ENCODE results near the gene HOXB9.

GRCh38 chr17:48671697-48672171, 45.6 kb upstream of the HOXB9 start:
- TF ChIP-seq, protein P1, sequence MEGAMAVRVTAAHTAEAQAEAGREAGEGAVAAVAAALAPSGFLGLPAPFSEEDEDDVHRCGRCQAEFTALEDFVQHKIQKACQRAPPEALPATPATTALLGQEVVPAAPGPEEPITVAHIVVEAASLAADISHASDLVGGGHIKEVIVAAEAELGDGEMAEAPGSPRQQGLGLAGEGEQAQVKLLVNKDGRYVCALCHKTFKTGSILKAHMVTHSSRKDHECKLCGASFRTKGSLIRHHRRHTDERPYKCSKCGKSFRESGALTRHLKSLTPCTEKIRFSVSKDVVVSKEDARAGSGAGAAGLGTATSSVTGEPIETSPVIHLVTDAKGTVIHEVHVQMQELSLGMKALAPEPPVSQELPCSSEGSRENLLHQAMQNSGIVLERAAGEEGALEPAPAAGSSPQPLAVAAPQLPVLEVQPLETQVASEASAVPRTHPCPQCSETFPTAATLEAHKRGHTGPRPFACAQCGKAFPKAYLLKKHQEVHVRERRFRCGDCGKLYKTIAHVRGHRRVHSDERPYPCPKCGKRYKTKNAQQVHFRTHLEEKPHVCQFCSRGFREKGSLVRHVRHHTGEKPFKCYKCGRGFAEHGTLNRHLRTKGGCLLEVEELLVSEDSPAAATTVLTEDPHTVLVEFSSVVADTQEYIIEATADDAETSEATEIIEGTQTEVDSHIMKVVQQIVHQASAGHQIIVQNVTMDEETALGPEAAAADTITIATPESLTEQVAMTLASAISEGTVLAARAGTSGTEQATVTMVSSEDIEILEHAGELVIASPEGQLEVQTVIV (IDR thresholded peaks at IDR 0.05; ENCODE audit: borderline replicate concordance, partially characterized antibody): no peak
- TF ChIP-seq, protein P2, sequence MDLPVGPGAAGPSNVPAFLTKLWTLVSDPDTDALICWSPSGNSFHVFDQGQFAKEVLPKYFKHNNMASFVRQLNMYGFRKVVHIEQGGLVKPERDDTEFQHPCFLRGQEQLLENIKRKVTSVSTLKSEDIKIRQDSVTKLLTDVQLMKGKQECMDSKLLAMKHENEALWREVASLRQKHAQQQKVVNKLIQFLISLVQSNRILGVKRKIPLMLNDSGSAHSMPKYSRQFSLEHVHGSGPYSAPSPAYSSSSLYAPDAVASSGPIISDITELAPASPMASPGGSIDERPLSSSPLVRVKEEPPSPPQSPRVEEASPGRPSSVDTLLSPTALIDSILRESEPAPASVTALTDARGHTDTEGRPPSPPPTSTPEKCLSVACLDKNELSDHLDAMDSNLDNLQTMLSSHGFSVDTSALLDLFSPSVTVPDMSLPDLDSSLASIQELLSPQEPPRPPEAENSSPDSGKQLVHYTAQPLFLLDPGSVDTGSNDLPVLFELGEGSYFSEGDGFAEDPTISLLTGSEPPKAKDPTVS (IDR thresholded peaks at IDR 0.05; ENCODE audit: low read depth, low read length): no peak
- TF ChIP-seq RCOR1 (conservative IDR thresholded peaks at IDR 0.05; ENCODE audit: low read depth, low read length) (no peak), POLR2AphosphoS5 (IDR thresholded peaks at IDR 0.05; ENCODE audit: low read length) (no peak), NR2F1 (conservative IDR thresholded peaks at IDR 0.05) (no peak), MAX (IDR thresholded peaks at IDR 0.05; ENCODE audit: low read depth, low read length) (no peak)
